Progenitor cell of endocrine pancreas (in vitro differentiated cells): Measurements from ENCODE around the gene SDCBP2. TPM values are rescaled to one million over a fixed set of nuclear protein-coding genes. Genes with fewer than 3 reads are reported as not detected.
A peak's percentile ranks its signal among the peaks of the same experiment; 100 is the strongest.

Experiments
- DNase-seq: peaks from one replicate; pipeline ENCODE4 v3.0.0; 2021; ENCODE audit warnings: low spot score; ENCODE audit not compliant: unreplicated experiment
- H3K27ac Mint-ChIP-seq: 2 replicates; pipeline ENCODE4 v1.8.0; 2021; ENCODE audit warnings: mild to moderate bottlenecking, moderate library complexity, mixed read lengths
- H3K27me3 Mint-ChIP-seq: 2 replicates; pipeline ENCODE4 v1.8.0; 2021; ENCODE audit warnings: mixed read lengths
- H3K36me3 Mint-ChIP-seq: 2 replicates; pipeline ENCODE4 v1.8.0; 2022; ENCODE audit warnings: mixed read lengths; ENCODE audit not compliant: insufficient read depth
- H3K4me1 Mint-ChIP-seq: 2 replicates; pipeline ENCODE4 v1.8.0; 2021; ENCODE audit warnings: low read depth, mixed read lengths
- H3K4me3 Mint-ChIP-seq: 2 replicates; pipeline ENCODE4 v1.8.0; 2021; ENCODE audit warnings: low read depth, mild to moderate bottlenecking, moderate library complexity, mixed read lengths
- H3K9me3 Mint-ChIP-seq: 2 replicates; pipeline ENCODE4 v1.8.0; 2021; ENCODE audit warnings: low read depth, mixed read lengths
- total RNA-seq: library from RNA; stranded (reverse); gene quantifications from 2 replicates; pipeline ENCODE4 v1.2.1, GENCODE V29; 2021
- TF ChIP-seq, protein P1 (sequence below): fragments of 200-600 bp; sonication (generic); IDR thresholded peaks from one replicate; pipeline ENCODE4 v1.5.0; 2021; ENCODE audit warnings: antibody characterized with exemption, mild to moderate bottlenecking; ENCODE audit not compliant: unreplicated experiment

Gene SDCBP2
- total RNA-seq, 1 donor from 2014 or later, result 2.0 TPM

DNA sequence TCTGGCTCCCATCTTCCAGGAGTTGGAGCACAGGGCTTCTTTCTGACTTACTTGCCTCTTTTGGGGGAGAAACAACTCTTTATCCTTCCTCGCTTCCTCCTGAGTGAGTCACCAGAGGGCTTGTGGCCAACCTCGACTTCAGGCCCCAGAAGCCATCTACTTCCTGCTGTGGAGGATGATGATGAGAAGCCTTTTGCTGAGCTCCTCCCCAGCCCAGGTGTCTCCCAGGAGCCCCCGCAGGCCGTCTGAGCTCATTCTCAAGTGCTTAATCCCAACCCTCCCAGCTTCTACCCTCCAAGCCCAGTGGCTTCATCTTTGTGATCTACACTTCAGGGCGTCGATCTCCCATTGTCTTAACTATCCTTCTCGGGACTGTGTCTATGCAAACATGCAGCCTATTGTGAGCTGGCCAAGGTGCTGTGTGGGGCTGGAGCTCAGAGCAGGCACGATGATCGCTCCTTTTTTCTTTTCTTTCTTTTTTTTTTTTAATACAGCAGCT lies 27.9 kb downstream of the SDCBP2 start:
- Mint-ChIP-seq H3K27ac (no peak overlapping the region), H3K4me1 (no peaks in the 10 kb centered on the region), H3K9me3 (no peaks in the 10 kb centered on the region), H3K4me3 (no peak overlapping the region), H3K36me3 (no peaks in the 10 kb centered on the region), H3K27me3 (no peaks in the 10 kb centered on the region)
- DNase-seq, result no peak
- TF ChIP-seq, protein P1, sequence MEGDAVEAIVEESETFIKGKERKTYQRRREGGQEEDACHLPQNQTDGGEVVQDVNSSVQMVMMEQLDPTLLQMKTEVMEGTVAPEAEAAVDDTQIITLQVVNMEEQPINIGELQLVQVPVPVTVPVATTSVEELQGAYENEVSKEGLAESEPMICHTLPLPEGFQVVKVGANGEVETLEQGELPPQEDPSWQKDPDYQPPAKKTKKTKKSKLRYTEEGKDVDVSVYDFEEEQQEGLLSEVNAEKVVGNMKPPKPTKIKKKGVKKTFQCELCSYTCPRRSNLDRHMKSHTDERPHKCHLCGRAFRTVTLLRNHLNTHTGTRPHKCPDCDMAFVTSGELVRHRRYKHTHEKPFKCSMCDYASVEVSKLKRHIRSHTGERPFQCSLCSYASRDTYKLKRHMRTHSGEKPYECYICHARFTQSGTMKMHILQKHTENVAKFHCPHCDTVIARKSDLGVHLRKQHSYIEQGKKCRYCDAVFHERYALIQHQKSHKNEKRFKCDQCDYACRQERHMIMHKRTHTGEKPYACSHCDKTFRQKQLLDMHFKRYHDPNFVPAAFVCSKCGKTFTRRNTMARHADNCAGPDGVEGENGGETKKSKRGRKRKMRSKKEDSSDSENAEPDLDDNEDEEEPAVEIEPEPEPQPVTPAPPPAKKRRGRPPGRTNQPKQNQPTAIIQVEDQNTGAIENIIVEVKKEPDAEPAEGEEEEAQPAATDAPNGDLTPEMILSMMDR, result no peak

DNA sequence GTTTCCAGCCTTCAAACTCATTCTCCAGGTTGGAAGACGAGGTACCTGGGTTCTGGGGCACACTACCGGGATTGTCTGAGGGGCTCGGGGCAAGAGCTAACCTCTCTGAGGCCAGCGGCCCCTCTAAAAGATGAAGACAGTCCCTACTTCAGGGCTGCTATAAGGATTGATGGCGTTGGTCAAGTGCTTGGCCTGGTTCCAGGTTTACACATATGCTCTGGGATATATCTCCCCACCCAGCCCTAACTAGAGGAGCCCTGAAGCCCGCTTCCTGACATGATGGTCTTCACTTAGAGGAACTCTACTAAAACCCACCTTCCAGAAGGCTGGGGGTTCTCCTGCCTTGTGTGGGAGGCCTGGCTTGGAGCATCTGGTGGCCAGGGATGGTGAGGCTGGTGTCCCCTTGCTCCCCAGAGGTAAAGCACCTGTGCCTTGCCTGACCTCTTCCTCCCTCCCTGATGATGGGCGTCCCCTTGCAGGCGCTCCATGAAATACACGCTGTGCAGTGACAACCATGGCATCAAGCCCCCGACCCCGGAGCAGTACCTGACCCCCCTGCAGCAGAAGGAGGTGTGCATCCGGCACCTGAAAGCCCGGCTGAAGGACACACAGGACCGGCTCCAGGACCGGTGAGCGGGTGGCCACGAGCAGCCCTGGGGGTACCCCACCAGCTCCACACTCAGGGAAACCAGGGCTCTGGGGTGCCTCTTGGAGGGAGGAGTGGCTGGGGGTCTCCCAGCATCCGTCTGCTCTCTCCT lies 28.7 kb downstream of the SDCBP2 start:
- H3K27ac Mint-ChIP-seq, result no peak overlapping the region
- H3K36me3 Mint-ChIP-seq, result no peaks in the 10 kb centered on the region
- H3K9me3 Mint-ChIP-seq, result no peaks in the 10 kb centered on the region
- TF ChIP-seq, protein P1, result no peak
- no peak overlapping the region for H3K4me3 Mint-ChIP-seq
- no peaks in the 10 kb centered on the region for H3K27me3 Mint-ChIP-seq
- no peak for DNase-seq
- H3K4me1 Mint-ChIP-seq, result no peaks in the 10 kb centered on the region

DNA sequence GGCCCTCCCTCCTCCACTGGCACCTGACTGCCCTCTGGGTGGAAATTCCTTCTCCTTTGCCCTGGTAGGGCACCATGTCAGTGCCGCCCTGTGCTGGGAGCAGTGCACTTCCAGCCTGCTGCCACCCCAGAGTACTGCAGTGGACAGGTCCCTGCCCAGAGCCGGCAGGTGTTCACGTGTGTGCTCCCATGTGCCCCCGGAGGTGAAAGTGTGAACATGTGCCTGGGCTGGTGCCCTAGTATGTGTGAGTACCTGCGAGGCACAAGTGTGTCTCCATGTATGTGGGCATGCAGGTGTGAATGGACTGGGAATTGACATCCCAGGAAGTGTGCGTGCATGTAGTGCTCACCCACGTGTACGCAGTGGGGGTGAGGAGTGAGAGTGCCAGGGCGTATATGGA lies 29.4 kb downstream of the SDCBP2 start:
- H3K4me1 Mint-ChIP-seq, result no peaks in the 10 kb centered on the region
- TF ChIP-seq, protein P1, result peak; percentile 49
- H3K27me3 Mint-ChIP-seq, result no peaks in the 10 kb centered on the region
- no peaks in the 10 kb centered on the region for H3K9me3 Mint-ChIP-seq
- no peak overlapping the region for H3K27ac Mint-ChIP-seq
- H3K4me3 Mint-ChIP-seq, result no peak overlapping the region
- no peak for DNase-seq
- no peaks in the 10 kb centered on the region for H3K36me3 Mint-ChIP-seq

DNA sequence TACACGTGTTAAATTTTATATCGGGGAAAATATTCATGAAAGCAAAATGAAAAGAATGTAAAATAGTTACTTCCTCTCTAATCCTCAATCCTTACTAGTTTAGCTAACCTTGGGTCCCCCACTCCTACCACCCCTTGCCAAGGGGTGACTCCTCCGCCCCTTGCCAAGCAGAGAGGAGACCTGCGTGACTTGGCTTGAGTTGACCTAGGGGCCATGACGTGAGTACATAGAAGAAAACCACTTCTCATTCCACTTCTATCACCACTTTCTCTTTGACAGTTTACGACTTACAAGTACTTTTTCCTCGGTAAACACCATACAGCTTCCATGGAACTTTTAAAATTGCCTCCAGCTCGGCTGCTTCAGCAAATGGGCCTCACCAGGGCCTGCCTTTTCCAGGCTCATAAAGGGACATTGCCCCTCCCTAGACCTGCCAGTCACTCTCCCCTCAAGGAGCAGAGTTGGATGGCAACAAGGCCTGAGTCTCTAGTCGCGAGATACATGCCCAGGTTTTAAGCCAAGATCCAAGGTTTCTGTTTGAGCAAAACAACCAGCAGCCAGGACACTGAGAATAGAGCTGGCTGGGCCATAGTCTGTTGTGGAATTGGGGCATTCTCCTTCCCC lies 29.9 kb downstream of the SDCBP2 start:
- Mint-ChIP-seq H3K27ac (no peak overlapping the region), H3K4me1 (no peaks in the 10 kb centered on the region), H3K9me3 (no peaks in the 10 kb centered on the region), H3K36me3 (no peaks in the 10 kb centered on the region), H3K4me3 (no peak overlapping the region), H3K27me3 (no peaks in the 10 kb centered on the region)
- no peak for DNase-seq
- TF ChIP-seq, protein P1, result no peak

DNA sequence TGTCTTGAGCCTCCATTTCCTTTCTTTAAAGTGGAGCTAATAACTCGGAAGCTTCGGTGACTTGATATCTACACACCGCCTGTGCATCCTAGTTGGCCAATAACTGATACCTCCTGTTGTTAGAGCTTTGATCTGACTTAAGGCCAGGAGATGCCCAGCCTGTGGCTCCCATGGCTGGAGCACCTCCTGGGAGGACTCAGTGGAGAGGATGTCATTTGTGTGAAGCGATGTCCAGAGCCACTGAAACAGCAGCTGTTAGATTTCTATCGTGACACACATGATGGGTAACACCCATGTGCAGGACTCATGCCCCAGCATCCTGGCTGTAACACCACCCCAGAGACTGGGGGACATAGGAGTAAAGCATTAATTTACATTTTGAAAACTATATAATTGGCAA lies 30.8 kb downstream of the SDCBP2 start:
- H3K4me3 Mint-ChIP-seq, result no peak overlapping the region
- no peaks in the 10 kb centered on the region for H3K27me3 Mint-ChIP-seq
- H3K36me3 Mint-ChIP-seq, result no peaks in the 10 kb centered on the region
- no peak for DNase-seq
- TF ChIP-seq, protein P1, result no peak
- no peaks in the 10 kb centered on the region for H3K4me1 Mint-ChIP-seq
- no peaks in the 10 kb centered on the region for H3K9me3 Mint-ChIP-seq
- no peak overlapping the region for H3K27ac Mint-ChIP-seq
